Measurements from ENCODE around the gene TMEM201.
A peak's percentile ranks its signal among the peaks of the same experiment; 100 is the strongest.

Gene TMEM201

GRCh38 chr1:9577423-9577822, 11.3 kb upstream of the TMEM201 start:
- no peak for DNase-seq (ENCODE audit: low spot score)

- DNase-seq (ENCODE audit: low spot score) = no peak
Measured at GRCh38 chr1:9580942-9581341, 7.8 kb upstream of the TMEM201 start.

DNA sequence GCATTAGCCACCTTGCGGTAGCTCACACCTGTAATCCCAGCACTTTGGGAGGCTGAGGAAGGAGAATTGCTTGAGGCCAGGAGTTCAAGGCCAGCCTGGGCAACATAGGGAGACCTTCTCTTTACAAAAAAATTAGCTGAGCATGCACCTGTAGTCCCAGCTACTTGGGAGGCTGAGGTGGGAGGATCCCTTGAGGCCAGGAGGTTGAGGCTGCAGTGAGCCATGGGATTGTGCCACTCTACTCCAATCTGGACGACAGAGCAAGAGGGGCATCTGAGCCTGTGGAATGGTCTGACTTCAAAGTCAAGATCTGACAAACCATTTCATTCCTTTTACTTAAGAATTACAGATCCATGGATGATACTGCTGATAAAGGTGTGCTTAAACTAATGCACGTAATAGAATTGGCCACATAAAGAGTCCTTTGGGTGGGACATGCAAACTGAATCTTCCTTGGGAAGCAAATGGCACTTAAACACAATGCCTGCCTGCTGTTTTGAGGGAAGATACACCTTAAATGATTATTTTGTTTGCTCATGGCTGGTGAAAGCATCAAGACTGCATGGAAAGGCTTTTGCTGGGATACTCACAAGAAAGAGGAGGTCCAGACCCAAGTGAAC, 2.5 kb upstream of the TMEM201 start:
- DNase-seq (ENCODE audit: low spot score) = no peak

DNA sequence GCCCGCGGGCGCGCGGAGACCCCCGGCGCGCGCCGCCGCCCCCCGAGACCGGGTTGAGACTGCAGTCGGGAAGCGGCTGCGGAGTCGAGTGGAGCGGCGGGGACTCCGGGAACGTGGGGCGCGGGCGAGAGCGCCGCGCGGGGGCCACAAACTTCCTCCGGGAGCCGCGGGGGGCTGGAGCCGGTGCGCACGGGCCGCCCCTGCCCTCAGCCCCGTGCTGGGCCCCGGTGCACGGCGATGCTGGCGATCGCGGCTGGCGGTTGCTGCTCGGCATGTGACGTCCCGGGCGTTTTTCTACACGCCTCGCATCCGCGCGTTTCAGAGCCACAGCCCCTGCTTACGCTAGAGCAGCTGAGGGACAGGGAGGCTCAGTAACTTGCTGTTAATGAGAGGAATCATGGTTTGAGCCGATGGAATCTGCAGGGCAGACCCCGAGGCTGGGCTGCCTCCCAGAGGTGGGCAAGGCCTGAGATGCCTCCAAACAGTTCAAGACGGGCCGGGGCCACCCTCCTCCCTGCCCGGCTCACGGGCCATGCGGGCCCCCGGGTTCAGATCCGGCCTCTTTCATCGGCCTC, 520 bp downstream of the TMEM201 start:
- DNase-seq (ENCODE audit: low spot score) = no peak

DNA sequence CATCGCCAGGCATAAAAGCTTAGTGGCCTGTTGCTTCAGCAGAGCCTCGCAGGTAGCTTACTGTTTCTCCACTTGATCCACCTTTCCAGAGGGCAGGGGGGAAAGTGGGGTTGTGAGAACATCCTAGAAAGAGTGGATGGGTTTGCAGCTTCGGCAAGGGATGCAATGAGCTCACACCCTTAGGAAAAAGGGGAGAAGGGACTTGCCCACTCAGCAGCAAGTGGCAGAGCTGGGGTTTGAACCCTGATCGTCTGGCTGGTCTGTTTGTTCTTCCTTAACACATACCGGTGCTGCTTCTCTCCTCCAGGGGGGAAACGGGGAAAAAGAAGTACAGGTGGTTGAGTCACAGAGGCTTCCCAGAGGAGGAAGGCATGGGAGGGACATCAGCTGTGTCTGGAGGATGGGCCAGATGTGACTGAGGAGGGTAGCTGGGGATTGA, 1.0 kb downstream of the TMEM201 start:
- DNase-seq (ENCODE audit: low spot score) = no peak

- no peak for DNase-seq (ENCODE audit: low spot score)
Measured at GRCh38 chr1:9590201-9590600, 1.5 kb downstream of the TMEM201 start.

GRCh38 chr1:9590945-9591668, 2.4 kb downstream of the TMEM201 start:
- DNase-seq (ENCODE audit: low spot score) = no peak

- DNase-seq (ENCODE audit: low spot score) = no peak
Measured at GRCh38 chr1:9591669-9592509, 3.2 kb downstream of the TMEM201 start.

GRCh38 chr1:9592510-9593075, 3.9 kb downstream of the TMEM201 start:
- DNase-seq (ENCODE audit: low spot score) = no peak

- no peak for DNase-seq (ENCODE audit: low spot score)
Measured at GRCh38 chr1:9593147-9593491, 4.4 kb downstream of the TMEM201 start.

- DNase-seq (ENCODE audit: low spot score) = peak; percentile 93
Measured at GRCh38 chr1:9593492-9594465, 5.1 kb downstream of the TMEM201 start.

DNA sequence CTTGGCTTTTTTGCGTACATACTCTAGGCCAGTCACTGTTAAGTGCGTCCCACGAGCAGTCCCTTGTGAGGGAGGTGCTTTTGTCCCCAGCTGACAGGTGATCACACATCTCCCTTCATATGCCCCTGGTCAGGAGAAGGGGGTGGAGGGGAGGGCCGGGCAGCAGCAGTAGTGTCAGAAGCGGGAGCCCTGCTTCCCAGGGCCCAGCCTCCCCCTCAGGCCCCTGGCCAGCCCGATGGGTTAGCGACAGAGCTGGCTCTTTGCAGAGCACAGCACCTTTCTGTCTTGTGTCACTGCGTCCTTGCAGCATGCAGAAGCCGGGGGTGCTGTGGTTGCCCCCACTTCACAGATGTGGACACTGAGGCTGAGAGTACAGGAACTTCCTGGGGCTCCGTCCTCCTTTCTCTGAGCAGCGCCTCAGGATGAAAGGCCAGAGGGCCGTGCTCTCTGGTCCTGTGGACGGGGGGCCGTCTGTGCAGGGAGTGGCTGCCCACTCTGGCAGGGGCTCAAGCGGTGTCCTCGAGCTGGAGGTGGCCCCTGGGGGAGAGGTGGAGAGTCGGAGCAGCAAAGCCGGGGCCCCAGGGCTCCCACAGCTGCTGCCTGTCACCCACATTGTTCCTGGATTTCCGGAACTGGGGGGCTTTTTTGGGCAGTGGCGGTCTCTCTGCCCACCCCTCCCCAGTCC, 5.9 kb downstream of the TMEM201 start:
- no peak for DNase-seq (ENCODE audit: low spot score)

DNA sequence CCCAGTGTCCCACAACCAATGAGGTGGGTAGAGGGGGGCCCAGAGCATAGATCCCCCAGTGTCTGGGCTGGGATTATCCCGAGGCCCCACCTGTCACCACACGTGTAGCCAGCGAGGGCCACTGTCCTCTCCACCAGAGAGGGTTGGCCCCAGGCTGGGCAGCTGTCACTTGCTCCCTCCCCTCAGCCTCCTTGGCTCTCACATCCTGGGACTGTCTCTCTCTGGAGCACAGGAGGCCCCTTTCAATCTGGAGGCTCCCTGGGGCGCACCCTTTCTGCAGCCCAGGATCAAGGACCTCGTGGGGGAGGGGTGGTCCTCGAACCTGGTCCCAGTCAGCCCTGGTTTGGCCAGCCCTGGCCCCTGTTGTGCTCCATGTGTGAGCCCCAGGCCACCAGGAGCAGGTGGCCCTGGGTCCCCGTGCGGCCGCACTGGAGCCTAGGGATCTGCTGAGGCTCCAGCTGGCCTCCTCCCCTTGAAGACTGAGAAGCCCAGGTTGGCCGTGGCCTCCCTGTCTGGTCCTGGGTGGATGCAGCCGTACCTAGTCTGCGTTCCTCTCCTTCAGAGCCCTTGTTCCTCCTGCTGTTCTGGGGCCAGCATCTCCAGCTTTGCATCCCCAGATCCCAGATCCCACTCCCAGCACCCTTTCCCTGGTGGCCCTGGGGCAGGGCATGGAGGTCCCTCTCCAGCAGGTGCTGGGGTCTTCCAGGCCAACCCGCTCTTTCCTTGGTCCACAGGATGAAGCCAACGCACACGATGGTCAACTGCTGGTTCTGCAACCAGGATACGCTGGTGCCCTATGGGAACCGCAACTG, 6.7 kb downstream of the TMEM201 start:
- no peak for DNase-seq (ENCODE audit: low spot score)

DNA sequence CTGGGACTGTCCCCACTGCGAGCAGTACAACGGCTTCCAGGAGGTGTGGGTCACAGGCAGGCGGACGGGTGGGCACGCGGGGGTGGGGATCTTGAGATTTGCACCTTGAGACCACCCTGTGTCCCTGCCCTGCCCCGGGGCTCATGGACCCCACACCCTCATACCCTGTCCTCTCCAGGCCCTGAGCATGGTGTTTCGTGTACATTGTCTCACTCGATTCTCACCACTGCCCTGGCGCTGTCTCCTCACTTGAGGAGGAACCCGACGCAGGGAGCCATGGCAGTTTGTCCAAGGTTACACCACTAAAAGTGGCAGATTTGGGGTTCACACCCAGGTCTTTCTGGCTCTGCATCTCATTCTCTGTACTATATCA, 7.2 kb downstream of the TMEM201 start:
- DNase-seq (ENCODE audit: low spot score) = no peak

DNA sequence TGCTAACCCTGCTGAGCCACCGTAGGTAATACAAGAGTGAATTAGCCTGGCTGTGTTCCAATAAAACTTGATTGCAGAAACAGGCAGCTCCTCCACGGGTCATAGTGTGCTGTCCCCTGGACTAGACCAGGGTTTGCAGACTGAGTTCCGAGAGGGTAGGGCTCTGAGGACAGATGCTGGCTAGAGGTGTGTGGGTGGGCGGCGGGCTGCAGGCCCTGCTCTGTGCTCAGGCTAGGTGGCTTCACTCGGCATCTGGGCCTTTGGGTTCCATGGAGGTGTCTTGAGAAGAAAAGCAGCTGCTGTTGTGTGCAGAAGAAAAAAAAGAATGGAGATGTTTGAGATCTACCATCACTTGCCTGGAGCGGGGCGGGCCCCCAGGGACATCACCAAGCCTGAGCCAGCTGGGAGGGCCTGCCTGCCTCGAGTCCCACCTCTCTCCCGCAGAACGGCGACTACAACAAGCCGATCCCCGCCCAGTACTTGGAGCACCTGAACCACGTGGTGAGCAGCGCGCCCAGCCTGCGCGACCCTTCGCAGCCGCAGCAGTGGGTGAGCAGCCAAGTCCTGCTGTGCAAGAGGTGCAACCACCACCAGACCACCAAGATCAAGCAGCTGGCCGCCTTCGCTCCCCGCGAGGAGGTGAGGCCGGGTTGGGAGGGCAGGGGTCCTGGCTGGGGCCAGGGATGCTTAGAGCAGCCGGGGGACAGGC, 7.9 kb downstream of the TMEM201 start:
- DNase-seq (ENCODE audit: low spot score) = no peak

- no peak for DNase-seq (ENCODE audit: low spot score)
Measured at GRCh38 chr1:9597361-9598315, 8.9 kb downstream of the TMEM201 start.

DNA sequence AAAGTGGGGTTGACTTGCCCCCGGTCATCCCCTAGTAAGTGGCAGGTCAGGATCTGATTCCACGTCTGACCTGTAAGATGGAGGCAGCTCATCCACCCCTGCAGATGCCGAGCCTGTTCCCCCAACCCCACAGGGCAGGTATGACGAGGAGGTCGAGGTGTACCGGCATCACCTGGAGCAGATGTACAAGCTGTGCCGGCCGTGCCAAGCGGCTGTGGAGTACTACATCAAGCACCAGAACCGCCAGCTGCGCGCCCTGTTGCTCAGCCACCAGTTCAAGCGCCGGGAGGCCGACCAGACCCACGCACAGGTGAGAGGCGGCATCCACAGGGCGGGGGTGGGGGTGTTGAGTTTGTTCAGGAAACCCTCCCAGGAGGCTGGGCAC, 9.6 kb downstream of the TMEM201 start:
- no peak for DNase-seq (ENCODE audit: low spot score)

DNA sequence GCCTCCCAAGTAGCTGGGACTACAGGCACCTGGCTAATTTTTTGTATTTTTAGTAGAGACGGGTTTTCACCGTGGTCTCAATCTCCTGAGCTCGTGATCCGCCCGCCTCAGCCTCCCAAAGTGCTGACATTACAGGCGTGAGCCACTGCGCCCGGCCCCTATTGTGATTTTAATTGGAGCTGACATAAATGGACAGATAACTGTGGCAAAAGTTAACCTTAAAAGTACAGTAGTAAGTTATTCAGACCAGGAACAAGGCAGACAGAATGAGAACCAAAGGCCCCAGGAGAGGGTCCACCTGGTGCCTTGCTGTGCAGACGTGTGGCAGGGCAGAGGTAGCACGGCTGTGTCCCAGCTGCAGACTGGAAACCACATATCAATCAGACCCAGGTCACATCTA, 11.0 kb downstream of the TMEM201 start:
- DNase-seq (ENCODE audit: low spot score) = no peak
